ENCODE data around the gene NDUFS7. TPM values are rescaled to one million over a fixed set of nuclear protein-coding genes. Genes with fewer than 3 reads are reported as not detected.

Gene NDUFS7
- total and polyA plus RNA-seq, 10 of the 15 experiments (the other 5 are each of a cell fraction or from before 2014, with no cell fraction given) = 5.1 to 282 (median 92.9) TPM

GRCh38 chr19:1438035-1438932 is 54.6 kb downstream of the NDUFS7 start, which contains the start of gene RPS15 (continued):
- TF ChIP-seq, protein P1, sequence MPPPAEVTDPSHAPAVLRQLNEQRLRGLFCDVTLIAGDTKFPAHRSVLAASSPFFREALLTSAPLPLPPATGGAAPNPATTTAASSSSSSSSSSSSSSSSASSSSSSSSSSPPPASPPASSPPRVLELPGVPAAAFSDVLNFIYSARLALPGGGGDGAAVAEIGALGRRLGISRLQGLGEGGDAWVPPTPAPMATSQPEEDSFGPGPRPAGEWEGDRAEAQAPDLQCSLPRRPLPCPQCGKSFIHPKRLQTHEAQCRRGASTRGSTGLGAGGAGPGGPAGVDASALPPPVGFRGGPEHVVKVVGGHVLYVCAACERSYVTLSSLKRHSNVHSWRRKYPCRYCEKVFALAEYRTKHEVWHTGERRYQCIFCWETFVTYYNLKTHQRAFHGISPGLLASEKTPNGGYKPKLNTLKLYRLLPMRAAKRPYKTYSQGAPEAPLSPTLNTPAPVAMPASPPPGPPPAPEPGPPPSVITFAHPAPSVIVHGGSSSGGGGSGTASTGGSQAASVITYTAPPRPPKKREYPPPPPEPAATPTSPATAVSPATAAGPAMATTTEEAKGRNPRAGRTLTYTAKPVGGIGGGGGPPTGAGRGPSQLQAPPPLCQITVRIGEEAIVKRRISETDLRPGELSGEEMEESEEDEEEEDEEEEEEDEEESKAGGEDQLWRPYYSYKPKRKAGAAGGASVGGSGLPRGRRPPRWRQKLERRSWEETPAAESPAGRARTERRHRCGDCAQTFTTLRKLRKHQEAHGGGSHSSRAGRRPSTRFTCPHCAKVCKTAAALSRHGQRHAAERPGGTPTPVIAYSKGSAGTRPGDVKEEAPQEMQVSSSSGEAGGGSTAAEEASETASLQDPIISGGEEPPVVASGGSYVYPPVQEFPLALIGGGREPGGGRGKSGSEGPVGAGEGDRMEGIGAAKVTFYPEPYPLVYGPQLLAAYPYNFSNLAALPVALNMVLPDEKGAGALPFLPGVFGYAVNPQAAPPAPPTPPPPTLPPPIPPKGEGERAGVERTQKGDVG (CRISPR knock-in tag; IDR thresholded peaks at IDR 0.05) = no peak
- TF ChIP-seq TARDBP (IDR thresholded peaks at IDR 0.05; ENCODE audit: borderline replicate concordance) = peak; percentile 61; the same call in 1 of the 2 replicates
- TF ChIP-seq SUZ12 (IDR thresholded peaks at IDR 0.05; ENCODE audit: unreplicated experiment) = no peak
- no peak for TF ChIP-seq FOXK2 (IDR thresholded peaks at IDR 0.05)
- TF ChIP-seq PML (IDR thresholded peaks at IDR 0.05; ENCODE audit: low read length) = peak; percentile 99
- 0 out of 2 replicates have a peak, but pooled peaks have one; percentile 16 for TF ChIP-seq BCLAF1 (IDR thresholded peaks at IDR 0.05)
- TF ChIP-seq CREM (IDR thresholded peaks at IDR 0.05; ENCODE audit: low read depth) = peak; percentile 88
- peak; percentile 93 for TF ChIP-seq CBFB (IDR thresholded peaks at IDR 0.05; ENCODE audit: low read depth)
- no peak for TF ChIP-seq NFIC (IDR thresholded peaks at IDR 0.05; ENCODE audit: low read depth, low read length)
- peak; percentile 46; the same call in 1 of the 2 replicates for TF ChIP-seq TCF12 (IDR thresholded peaks at IDR 0.05; ENCODE audit: low read depth, low read length)
- no peak for TF ChIP-seq ZZZ3 (IDR thresholded peaks at IDR 0.05; ENCODE audit: control insufficient read depth, insufficient read length, low read depth)
- TF ChIP-seq SIN3A (IDR thresholded peaks at IDR 0.05; ENCODE audit: low read depth, low read length) = peak; percentile 89
- no peak; the same call in 1 of the 2 replicates for TF ChIP-seq USF2 (IDR thresholded peaks at IDR 0.05; ENCODE audit: borderline replicate concordance, low read depth, low read length)
- TF ChIP-seq HDAC2 (IDR thresholded peaks at IDR 0.05) = no peak
- no peak for TF ChIP-seq MEF2B (IDR thresholded peaks at IDR 0.05; ENCODE audit: partially characterized antibody, poor library complexity, severe bottlenecking)
- no peak for TF ChIP-seq CHD4 (IDR thresholded peaks at IDR 0.05)
- TF ChIP-seq, protein P2, sequence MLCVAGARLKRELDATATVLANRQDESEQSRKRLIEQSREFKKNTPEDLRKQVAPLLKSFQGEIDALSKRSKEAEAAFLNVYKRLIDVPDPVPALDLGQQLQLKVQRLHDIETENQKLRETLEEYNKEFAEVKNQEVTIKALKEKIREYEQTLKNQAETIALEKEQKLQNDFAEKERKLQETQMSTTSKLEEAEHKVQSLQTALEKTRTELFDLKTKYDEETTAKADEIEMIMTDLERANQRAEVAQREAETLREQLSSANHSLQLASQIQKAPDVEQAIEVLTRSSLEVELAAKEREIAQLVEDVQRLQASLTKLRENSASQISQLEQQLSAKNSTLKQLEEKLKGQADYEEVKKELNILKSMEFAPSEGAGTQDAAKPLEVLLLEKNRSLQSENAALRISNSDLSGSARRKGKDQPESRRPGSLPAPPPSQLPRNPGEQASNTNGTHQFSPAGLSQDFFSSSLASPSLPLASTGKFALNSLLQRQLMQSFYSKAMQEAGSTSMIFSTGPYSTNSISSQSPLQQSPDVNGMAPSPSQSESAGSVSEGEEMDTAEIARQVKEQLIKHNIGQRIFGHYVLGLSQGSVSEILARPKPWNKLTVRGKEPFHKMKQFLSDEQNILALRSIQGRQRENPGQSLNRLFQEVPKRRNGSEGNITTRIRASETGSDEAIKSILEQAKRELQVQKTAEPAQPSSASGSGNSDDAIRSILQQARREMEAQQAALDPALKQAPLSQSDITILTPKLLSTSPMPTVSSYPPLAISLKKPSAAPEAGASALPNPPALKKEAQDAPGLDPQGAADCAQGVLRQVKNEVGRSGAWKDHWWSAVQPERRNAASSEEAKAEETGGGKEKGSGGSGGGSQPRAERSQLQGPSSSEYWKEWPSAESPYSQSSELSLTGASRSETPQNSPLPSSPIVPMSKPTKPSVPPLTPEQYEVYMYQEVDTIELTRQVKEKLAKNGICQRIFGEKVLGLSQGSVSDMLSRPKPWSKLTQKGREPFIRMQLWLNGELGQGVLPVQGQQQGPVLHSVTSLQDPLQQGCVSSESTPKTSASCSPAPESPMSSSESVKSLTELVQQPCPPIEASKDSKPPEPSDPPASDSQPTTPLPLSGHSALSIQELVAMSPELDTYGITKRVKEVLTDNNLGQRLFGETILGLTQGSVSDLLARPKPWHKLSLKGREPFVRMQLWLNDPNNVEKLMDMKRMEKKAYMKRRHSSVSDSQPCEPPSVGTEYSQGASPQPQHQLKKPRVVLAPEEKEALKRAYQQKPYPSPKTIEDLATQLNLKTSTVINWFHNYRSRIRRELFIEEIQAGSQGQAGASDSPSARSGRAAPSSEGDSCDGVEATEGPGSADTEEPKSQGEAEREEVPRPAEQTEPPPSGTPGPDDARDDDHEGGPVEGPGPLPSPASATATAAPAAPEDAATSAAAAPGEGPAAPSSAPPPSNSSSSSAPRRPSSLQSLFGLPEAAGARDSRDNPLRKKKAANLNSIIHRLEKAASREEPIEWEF (IDR thresholded peaks at IDR 0.05; ENCODE audit: insufficient replicate concordance, low read depth, low read length) = no peak

Data from GM12878 (cell line).